Activated T-cell treated with anti-CD3 and anti-CD28 coated beads for 24 hours (primary cell): ENCODE results near the gene TNIP1.

Source experiments
- DNase-seq: peaks from one replicate; pipeline ENCODE4 v3.0.0-alpha.2; 2020; ENCODE audit warnings: low read depth

The TNIP1 gene

GRCh38 chr5:151022511-151023018 is 58.3 kb downstream of the TNIP1 start:
- DNase-seq: no peak

GRCh38 chr5:151021746-151022145 is 59.1 kb downstream of the TNIP1 start:
- DNase-seq: no peak

- DNase-seq: no peak
Measured at GRCh38 chr5:151020304-151021110, 60.3 kb downstream of the TNIP1 start, which contains the start of gene GPX3. TSS of gene GPX3 (plus strand) at chr5:151020591. CDS start at chr5:151020655, 64 bp downstream.

- DNase-seq: no peak
Measured at GRCh38 chr5:151019331-151019730, 61.5 kb downstream of the TNIP1 start.

GRCh38 chr5:151018846-151019245 is 62.0 kb downstream of the TNIP1 start:
- no peak for DNase-seq

GRCh38 chr5:151017897-151018296 is 62.9 kb downstream of the TNIP1 start:
- no peak for DNase-seq

GRCh38 chr5:151016700-151017099 is 64.1 kb downstream of the TNIP1 start:
- no peak for DNase-seq

- no peak for DNase-seq
Measured at GRCh38 chr5:151015974-151016587, 64.8 kb downstream of the TNIP1 start.

GRCh38 chr5:151014680-151015343 is 66.0 kb downstream of the TNIP1 start:
- no peak for DNase-seq

- no peak for DNase-seq
Measured at GRCh38 chr5:151012862-151013261, 68.0 kb downstream of the TNIP1 start.

- no peak for DNase-seq
Measured at GRCh38 chr5:151008906-151009305, 71.9 kb downstream of the TNIP1 start.

GRCh38 chr5:151008210-151008491 is 72.7 kb downstream of the TNIP1 start:
- no peak for DNase-seq

- no peak for DNase-seq
Measured at GRCh38 chr5:151007430-151008209, 73.2 kb downstream of the TNIP1 start.

GRCh38 chr5:151006704-151007334 is 74.0 kb downstream of the TNIP1 start:
- no peak for DNase-seq

- no peak for DNase-seq
Measured at GRCh38 chr5:151005950-151006576, 74.8 kb downstream of the TNIP1 start.

- DNase-seq: no peak
Measured at GRCh38 chr5:151005187-151005949, 75.5 kb downstream of the TNIP1 start.

GRCh38 chr5:151004499-151004898 is 76.3 kb downstream of the TNIP1 start:
- DNase-seq: no peak

- DNase-seq: no peak
Measured at GRCh38 chr5:151003503-151003860, 77.4 kb downstream of the TNIP1 start.

GRCh38 chr5:151002681-151003502 is 77.9 kb downstream of the TNIP1 start:
- no peak for DNase-seq

GRCh38 chr5:151002250-151002649 is 78.6 kb downstream of the TNIP1 start:
- DNase-seq: no peak
